A172 (cell line): ENCODE results near the gene ASPN. TPM values are rescaled to one million over a fixed set of nuclear protein-coding genes. Genes with fewer than 3 reads are reported as not detected.

Source experiments
- DNase-seq: peaks from one replicate; pipeline ENCODE4 v3.0.0-alpha.2; 2015; ENCODE audit warnings: low spot score
- total RNA-seq: library from RNA; depleted of rRNA; stranded (reverse); fragments of >200 nt; shearing (Covaris generic); gene quantifications from 2 replicates; pipeline ENCODE4 v1.2.3, GENCODE V29; 2014

ASPN gene
- total RNA-seq, 1 experiment from 2014 or later, result not detected

DNA sequence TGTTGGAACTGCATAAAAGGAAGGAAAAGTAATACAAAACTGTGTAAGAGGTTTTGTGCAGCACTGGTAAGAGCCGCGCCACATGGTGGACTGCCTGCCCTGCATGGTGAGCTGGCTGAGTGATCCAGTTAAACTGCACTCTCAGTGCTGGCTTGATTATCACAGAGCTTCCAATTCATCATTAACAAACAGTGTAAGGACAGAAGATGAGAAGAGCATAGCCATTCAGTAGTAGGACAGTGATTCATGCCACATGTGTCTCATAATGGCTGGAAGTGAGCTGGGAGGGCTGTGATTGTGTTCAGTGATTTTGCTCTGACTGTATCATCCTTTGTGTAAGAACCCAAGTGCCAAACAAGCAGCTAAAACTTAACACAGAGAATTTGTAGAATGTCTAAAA, 14.1 kb downstream of the ASPN start:
- DNase-seq, result no peak

DNA sequence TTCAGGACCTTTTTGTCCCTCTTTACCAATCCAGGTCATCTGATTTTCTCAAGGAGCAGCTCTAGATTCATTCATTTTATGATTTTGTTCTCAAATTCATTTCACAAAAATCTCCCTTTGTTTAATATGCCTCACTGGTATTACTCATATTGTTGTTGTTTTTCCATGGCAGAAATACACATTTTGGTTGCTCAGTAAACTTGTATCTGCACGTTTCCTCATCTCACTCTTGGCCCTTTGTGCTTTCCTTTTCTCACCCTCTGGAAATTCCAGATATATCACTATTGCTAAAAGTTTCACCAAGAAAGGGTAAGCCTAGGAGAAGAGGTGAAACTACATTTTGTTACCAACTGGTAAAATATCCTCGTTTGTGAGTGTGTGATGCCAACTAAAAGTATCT, 14.8 kb downstream of the ASPN start:
- no peak for DNase-seq

DNA sequence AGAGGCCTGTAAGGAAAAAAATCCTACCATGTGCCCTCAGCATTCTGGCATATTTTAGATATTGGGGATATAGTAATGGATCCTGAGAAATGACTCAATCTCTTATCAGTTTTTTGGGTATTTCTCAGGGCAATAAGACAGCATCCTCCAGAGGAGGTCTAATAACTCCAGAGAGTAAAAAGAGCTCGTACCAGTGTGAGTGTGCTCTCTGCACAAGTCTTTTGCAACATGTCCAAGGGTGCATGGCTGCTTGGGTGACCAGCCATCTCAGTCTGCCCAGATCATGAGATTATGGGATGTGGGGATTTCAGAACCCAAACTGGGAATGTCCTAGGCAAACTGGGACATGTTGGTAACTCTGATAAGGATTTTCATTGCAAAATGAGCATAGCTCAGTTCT, 15.3 kb downstream of the ASPN start:
- DNase-seq, result no peak

DNA sequence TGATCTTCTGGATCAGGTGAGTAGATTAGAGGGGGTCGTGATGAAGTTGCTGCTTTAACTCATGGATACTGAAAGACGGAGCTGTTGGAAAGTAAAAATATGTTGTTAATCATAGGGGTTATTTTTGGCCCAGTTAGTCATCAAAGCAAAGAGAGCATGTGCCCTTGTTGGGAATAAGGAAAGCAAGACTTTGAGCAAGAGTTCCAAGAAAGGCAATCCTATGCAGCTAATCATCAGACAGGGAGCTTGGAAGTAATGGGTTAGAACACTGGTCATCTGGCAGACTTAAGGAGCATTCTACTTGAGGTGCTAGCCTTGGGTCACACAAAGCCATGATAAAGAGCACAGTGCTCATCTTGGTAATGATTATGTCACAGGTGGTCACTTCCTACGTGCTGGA, 18.3 kb downstream of the ASPN start:
- DNase-seq, result peak; percentile 54

DNA sequence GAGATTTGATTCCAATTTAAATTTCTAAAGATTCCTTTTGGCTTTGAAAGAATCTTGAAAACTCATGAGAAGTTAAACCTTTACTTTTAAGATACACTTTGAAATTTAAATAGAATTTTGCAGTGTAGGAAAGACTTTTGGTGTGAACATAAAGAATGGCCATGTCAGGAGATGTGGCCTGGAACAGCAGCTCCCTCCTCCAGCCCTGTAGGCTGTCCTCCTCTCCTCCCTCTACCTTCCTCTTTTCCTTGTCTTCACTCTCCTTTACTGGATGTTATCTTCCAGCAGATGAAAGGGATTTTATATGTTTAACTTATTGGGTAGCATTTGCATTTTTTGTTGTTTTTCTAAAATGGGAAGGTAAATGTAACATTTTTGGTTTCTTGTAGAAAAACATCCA, 18.9 kb downstream of the ASPN start:
- DNase-seq, result no peak

DNA sequence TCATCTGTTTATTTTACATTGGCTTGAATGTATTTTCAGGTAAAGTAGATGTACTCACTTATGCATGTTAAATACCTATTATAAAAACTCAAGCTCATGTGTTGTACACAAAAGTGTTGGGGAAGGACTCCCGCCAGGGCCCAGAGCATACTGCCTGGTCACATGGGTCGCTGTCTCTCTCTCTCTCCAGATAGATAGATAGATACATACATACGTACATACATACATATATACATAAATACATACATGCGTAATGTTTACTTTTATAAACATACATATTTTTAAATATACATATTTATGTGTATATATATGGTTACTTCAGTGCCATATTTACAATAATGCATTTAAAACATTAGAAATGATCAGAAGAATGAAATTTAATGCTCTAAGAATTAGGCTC, 24.7 kb downstream of the ASPN start:
- DNase-seq, result no peak

DNA sequence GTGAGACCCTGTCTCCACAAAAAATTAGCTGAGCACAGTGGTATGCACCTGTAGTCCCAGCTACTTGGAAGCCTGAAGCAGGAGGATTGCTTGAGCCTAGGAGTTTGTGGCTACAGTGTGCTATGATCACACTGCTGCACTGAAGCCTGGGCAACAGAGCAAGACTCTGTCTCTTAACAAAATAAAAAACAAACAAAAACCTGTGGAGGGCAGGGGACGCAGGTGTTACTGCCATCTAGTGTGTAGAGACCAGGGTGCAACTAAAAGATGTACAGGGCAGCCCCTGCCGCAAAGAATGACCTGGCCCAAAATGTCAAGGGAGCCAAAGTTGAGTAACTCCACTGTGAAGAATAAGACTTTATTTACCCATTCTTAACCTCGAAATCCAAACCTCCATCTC, 27.1 kb downstream of the ASPN start:
- peak; percentile 9 for DNase-seq

DNA sequence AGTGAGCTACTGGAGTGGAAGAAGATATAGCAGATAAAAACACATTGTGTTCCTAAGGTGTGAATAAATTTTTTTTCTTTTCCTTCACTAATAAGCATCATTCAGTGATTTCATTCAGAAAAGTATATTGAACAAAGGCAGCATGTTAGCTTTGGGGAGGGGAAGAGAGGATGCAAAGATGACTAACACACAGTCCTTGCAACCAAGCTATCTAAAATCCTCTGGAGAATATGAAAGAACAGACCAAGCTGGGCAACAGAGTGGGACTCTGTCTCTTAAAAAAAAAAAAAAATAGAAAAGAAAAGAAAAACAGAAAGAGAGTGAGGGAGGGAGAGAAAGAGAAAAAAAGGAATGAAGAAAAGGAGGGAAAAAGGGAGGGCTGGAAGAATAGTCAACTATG, 35.8 kb downstream of the ASPN start:
- no peak for DNase-seq

DNA sequence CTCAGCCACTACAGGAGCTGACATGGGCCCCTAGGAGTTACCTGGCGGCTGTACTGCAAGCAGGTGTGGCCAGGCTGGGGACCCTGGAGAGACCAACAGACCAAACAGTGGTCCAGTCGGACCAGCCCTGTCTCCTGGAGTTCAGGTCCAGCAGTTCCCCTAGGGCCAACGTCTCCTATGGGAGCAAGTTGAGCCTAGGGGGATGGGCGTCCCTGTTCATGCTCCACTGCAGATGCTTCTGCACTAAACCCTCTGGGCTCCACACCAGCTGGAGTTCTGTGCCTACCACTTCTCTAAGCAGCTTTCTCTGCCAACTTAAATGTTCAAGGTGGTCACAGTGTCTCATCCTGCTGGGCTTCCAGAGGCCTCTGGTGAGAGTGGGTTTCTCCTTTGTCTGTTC, 37.5 kb downstream of the ASPN start:
- no peak for DNase-seq

DNA sequence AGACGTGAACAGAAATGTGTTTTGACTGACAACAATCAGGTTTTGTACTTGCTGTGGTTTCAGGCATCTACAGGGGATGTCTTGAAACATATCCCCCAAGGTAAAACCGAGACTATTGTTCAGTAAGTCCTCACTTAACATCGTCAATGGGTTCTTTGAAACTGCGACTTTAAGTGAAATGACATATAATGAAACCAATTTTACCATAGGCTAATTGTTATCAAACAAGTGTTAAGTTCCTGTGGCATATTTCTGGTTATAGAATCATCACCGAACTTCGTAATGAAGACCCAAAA, 41.6 kb downstream of the ASPN start:
- DNase-seq, result no peak

DNA sequence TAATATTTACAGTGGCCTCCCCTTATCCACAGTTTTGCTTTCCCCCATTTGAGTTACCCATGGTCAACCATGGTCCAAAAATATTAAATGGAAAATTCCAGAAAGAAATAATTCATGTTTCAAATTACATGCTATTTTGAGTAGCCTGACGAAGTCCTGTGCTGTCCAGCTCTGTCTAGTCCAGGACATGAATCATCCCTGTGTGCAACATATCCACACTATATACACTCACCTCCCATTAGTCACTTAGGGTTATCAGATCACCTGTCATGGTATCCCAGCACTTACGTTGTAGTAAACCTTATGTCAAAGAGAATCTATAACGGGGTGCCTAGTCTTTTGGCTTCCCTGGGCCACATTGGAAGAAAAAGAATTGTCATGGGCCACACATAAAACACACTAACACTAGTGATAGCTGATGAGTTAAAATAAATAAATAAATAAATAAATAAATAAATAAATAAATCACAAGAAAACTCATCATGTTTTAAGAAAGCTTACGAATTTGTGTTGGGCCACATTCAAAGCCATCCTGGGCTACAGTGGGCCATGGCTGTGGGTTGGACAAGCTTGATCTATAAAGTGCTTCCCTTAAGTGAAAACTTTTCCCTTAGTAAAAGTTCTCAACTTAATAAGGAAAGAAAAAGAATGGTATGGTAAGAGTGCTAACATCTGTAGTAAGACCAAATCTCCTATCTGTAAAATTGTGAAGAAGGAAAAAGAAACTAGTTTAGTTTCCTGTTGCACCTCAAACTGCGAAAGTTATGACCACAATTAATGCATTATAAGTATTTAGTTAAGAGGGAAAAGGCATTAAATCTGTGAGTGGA, 42.2 kb downstream of the ASPN start:
- DNase-seq, result peak; percentile 59

DNA sequence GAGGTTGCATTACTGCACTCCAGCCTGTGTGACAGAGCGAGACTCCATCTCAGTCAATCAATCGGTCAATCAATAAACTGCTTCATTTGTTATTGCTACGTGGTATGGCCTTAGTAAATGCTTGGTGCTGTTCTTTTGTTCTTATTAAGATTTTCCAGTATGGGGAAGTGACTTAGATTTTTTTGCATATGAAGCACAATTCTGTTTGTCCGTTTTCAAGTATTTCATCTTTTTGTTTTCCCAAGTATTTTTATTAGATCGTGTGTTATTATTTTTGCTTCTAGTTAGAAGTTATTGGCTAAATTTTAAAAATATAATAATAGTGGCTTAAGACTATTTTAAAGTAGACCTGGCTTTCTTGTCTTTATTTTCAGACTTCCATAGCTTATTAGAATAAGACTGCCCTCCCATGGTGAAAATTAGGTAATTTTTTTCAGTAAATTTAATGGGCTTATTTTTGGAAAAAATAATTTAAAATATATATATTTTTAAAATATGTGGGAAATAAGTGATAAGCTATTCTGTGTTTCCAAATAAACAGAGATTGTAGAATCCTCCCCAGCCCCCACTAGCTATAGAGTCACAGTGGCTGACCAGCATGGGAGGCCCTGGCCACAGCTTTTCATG, 43.3 kb downstream of the ASPN start:
- DNase-seq, result no peak

DNA sequence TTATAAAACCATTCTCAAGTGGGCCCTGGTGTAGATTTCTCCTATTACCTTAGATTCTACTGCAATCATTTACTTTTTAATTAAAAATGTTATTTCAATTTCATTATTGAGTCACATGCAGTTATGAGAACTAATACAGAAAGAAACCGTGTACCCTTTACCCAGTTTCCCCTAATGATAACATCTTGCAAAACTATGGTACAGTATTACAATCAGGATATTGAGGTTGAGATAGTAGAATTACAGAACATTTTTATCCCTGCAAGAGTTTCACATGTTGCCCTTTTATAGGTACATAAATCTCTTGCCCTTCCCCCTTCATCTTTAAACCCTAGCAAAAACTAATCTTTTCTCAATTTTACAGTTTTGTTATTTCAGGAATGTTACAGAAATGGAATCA, 47.0 kb downstream of the ASPN start:
- DNase-seq, result no peak

DNA sequence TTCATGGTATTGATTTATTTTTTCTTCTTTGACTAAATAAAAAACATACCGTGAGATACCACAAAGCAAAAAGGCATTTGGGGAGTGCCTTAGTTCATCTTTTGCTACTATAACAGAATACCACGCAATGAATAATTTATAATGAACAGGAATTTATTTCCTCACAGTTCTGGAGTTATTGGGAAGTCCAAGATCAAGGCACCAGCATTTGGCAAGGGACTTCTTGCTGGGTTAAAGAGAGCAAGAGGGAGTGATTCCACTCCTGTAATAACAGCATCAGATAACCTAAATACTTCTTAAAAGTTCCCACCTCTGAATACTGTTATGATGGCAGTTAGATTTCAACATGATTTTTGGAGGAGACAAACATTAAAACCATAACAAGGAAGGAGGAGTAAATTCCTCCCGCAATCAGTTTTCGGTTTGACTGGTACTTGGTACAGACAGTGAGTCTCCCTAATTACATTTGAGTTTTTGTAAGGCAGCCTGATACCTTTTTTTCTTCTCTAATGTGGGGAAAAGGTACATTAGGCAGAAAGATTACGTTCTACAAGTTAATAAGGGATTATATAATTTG, 49.2 kb downstream of the ASPN start:
- no peak for DNase-seq

DNA sequence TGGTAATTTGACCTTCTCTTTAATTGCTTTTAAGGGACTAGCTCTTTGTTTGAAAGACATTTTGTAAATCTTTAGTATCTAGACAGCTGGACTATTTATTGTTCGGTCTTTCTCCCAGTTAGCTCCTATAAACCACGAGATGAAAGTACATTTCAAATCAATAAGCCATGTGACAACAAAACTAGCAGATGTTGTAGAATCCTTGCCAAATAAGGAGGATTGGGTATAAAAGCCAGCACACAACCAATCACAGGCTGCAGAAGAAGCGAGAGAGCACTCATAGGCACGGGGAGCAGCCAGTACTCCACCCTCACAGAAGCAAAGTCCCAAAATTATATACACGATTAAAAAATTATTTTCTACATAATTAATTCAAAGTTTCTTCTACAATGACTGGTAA, 50.0 kb downstream of the ASPN start:
- DNase-seq, result no peak

DNA sequence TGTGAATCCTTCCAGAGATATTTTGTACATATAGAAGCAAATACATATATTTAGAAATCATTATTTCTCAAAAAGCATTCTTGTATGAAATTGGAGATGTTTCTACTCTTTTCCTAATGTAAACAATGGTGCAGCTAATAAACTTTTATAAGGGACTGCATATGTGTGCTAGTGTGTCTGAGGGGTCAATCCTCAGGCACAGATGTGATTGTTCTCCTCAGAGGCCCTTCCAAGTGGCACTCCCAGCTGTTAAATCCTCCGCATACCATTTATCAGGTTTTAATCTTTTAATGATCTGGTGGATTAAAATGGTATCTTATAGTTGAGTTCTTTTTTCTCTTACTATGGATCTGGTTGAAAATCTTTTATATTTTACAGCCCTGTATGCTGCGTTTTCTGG, 52.5 kb downstream of the ASPN start:
- no peak for DNase-seq

DNA sequence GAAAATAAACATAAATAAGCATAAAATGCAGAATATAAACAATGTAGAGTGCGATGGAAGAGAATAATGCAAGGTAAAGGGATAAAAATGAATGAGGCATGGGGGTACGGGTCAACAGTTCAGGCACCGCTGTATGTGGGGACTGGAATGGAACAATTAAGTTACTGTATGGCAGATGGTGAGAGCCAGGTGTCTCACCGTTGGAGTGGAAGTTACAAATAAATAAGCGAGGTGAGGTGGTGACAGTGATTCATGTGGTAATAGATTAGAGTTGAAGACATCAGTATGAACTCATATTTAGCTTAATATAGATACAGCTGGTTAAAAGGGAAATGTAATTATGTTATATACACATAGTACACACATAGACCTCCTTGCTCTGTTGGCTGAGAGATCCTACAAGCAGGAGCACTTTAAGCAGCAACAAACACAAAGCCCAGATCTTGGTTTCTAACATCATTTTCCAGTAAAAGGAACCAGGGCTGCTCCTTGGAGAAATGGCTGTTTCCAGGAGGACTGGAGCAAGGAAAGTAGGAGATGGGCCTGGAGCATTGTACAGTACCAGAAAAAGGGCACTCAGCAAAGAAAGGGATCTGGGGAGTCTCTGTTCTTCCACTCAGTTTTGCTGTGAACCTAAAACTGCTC, 55.7 kb downstream of the ASPN start:
- DNase-seq, result no peak

DNA sequence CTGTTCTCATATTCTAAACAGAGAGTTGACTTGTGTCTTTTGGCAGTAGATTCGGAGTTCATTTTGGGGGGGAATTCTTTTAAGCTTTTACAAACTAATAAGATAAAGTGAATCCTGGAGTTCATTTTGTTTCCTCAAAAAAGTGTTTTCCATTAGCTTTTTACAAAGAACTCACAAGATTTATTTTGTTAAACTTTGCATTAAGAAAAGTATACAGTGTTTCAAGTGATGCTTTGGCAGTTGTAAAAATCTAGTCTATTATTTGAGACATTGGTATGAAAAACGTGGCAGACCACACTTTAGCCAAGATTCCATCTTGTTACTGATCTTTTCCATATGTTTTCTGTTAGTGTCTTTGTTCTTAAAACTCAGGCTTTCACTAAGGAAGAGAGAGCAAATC, 56.8 kb downstream of the ASPN start:
- no peak for DNase-seq

DNA sequence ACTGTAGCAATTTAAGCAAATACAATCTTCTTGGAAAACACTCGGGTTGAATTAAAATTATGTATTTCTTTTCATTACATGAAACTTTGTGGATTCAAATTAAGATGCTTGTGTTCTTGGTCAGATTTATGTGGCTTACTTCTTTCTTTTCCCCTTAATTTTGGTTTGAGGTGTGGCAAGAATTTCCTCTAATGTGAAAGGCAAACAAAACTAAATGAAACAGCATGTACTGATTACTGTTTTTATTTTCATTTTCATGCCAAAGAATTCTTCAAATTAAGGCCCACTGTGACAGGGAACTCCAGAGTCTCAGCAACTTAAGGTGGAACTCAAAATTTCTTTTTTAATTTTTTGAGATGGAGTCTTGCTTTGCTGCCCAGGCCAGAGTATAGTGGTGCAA, 58.0 kb downstream of the ASPN start, which contains the start of gene OMD:
OMD (minus strand) TSS at position 132 of the 400 bp plus-strand sequence. CDS start 6,913 bp downstream, outside the sequence.
- no peak for DNase-seq

DNA sequence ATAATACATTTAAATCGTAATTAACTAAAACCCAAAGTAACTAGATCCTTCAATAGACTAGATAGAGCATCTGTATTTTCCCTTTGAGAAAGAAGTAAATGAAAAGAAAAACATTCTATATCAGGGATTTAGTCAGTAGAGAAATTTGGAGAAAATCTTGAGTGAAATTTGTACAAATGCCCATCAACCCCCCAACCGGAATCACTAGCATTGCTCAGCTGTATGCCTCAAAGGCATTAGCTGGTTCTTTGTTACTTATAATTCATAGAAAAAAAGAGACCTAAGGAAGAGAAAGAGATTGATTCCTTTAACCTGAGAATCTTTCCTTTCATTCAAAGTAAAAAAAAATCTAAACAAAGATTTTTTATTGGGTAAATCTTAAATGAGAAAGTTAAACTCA, 58.7 kb downstream of the ASPN start:
- no peak for DNase-seq

DNA sequence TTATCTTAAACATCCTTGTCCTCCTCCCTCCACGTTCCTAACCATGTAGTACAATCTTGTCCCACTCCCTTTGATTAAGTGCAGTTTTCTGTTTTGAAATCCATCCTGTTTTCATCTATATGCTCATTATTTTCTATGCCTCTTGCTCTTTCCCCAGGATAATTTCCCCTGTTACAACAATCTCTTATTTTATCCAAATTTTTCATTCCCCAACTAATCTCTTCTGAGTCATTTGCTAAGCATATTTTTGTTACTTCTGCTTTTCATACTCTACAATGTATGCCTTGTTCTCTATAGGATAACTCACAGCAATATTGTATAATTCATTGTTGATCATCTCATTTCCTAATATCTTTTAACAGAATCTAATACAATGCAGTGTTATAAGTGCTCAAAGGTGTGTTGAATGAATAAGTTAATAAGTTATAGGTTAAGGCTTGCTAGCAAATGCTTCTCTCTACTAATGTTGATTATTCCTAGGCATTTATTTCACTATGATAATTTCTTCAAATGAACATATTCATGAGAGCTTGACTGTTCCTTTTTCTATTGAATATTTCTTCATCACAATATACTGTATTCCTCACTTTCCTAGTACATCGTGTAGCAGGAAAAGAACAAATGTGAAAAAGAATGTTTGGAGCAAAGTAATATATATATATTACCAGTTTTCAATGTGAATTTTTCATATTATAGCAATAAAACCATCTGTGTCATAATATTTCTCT, 59.5 kb downstream of the ASPN start:
- no peak for DNase-seq

DNA sequence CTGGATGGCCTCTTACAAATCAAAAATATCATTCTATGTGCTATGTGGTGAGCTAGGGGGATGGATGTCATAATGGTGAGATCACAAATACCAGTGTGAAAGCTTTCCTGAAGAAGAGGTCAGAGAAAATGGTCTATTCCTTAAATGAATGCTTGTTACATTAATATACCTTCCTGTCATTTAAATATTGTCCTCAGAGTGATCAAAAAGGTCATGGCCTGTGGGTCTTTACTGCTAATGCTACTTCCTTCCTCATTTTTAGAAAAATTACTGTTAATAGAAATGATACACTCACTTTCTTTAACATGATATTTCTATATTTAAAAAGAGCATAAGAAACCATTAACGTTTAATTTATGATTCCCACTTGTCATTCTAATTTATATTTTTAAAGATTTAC, 67.7 kb downstream of the ASPN start:
- no peak for DNase-seq
